Measurements from ENCODE around the gene NKX3-2. TPM values are rescaled to one million over a fixed set of nuclear protein-coding genes. Genes with fewer than 3 reads are reported as not detected.

The NKX3-2 gene
- total RNA-seq = 0.06 TPM in 1 of 2 replicates, not detected in the other

GRCh38 chr4:13543839-13544605 lies at the start of gene NKX3-2:
TSS of gene NKX3-2 (minus strand) at chr4:13544508. CDS start at chr4:13544414, 94 bp downstream.

Other genes with a start within 250 kb of the NKX3-2 start
- 11.5 and 13.7 TPM in 2 replicates for gene RAB28, start 60.2 kb downstream of the NKX3-2 start, total RNA-seq
- 34.6 and 36.2 TPM in 2 replicates for gene BOD1L1, start 83.2 kb upstream of the NKX3-2 start, total RNA-seq